ENCODE results near the gene TNFAIP8L2. TPM values are rescaled to one million over a fixed set of nuclear protein-coding genes. Genes with fewer than 3 reads are reported as not detected.

The TNFAIP8L2 gene
- not detected in 2 replicates for total RNA-seq

DNA sequence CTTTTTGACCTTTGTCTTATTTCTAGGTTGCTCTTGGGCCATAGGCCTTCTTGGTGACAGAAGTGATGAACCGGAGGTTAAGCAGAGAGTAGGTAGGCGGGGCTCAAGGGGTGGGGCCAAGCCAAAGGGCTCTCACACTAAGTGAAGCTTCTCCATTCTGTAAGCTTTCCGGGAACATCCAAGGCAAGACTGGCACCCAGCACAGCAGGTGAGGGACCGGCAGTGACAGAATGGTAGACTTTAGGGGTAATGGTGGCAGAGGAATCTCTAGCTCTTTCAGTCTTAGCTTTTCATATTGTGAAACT is at the start of gene TNFAIP8L2:
Gene TNFAIP8L2 (plus strand): TSS at position 135 of the 305 bp plus-strand sequence. CDS start 2,049 bp downstream, outside the sequence.

DNA sequence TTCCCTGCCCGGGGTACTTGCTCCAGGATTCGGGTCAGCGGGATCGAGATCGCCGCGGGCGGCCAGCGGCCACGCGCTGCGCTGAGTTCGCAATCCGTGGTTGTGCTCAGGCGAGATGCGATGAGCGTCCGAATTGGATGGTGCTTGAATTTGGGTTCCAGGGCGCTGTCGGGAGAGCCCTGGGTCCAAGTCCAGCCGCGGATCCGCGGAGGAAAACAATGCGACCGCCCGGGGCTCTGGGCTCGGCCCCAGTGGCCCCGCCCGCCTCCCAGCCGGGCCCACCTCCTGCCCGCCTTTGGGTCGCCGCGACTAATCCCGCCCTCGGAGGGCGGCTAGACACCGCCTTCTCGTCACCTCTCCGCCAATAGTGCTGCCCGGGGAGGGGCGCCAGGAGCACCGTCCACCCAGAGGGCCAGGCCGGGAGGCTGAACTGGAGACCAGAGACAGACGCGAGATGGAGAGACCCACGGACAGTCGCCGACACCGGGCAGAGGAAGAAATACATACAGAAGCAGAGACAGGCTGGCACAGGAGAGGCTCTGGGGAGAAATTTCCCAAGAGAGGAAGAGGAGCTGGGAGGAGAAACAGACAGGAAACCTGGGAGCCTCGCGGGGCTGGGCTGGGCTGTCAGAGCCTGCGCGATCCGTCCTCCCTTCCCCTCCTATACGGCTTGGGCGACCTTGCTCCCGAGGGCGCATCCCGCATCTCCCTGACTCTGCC is 9.9 kb upstream of the TNFAIP8L2 start, which contains the start of gene SEMA6C:
Gene SEMA6C (minus strand): TSS at position 220 of the 720 bp plus-strand sequence. CDS start 4,010 bp downstream, outside the sequence.

DNA sequence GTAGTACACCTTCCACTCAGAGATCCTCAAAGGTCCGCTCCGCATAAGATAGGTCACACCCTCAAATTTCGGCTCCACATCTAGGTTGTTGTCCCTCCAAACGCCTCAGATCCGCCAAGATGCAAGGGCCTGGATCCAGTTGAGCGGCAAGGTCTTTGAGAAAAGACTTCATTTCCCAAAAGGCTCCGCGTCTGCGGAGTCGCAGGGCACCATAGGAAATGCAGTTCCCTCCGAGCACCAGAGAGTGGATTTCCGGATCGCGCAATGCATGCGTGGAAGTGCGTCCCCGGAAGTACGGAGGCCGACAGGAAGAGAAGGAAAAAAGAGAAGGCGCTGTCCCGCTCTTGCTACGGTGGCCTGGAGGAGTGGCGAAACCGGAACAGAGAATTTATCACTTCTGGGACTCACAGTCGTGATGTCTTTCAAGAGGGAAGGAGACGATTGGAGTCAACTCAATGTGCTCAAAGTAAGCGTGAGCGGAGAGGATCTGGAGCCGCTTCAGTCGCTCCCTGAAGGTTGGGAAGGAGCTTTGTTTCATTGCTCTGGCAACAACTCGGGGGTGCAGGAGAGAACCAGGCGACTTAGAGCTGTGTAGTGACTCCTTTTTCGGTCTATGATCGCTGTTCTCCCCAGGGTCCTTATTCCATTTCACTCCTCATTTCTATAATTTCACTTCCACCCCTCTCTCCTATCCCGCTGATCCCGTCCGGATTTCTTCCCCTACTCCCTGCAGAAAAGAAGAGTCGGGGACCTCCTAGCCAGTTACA is 9.5 kb downstream of the TNFAIP8L2 start, which contains the start of the genes LYSMD1 and SCNM1:
Gene LYSMD1 (minus strand): TSS at position 165 of the 767 bp plus-strand sequence. CDS start 644 bp downstream, outside the sequence.
Gene SCNM1 (plus strand): TSS at position 407 of the 767 bp plus-strand sequence. CDS start 9 bp downstream, at position 416.

DNA sequence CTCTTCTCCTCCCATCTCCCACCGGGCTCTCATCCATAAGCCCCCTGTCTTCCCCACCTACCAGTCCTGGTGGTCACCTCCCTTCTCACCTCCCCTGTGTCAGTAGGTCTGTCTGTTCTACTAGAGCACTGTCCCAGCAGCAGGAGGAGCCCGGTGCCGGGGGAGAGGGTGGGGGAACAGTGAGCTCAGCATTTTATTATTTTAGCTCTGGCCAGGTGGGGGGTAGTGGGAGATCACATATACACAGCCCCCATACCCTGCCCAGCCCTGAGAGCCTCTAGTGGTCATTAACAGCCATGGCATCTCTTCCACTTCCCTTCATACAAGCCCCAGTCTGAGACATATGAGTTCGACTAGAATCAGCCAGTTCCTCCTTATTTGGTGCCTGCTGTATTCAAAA is 19.4 kb downstream of the TNFAIP8L2 start, which contains the start of gene TMOD4:
Gene TMOD4 (minus strand): TSS at position 119 of the 400 bp plus-strand sequence. CDS start 1,106 bp downstream, outside the sequence.

DNA sequence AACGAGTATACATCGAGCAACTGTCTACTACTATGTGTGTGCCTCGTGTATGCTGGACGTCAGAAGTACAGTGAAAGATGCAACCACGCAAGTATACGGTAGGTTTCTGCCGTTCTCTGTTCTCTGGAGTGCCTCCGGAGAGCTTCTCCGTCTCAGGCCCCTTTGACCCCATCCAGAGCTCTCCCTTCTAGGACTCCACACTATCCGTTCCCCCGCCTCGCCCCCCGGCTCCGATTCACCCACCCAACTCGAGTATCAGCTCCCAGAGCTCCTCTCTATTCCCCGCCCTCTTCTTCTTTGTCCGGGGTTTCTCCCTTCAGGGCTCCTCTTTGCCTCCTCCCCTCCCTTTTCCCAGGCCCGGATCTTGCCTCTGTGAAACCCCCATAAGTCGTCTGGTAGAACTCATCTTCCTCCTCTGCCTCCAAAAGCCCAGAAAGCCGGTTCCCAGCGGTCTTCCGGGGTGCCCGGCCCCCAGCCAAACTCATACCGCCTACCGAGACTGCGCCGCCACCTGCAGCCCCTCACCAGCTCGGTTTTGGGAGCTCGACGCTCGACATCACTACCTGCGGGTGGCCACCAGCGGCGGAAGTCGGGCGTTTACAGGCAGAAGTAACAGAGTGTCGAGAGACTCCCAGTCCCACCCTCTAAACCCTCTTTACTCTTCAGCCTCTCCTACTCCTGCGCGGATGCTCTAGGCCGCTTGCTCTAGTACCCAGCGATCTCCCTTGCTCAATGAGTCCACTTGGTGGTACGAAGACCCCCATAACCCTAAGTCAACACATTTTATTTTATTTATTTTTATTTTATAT is 33.4 kb downstream of the TNFAIP8L2 start, which contains the start of gene VPS72:
Gene VPS72 (minus strand): TSS at position 561 of the 809 bp plus-strand sequence. CDS start 76 bp downstream, at position 485.

DNA sequence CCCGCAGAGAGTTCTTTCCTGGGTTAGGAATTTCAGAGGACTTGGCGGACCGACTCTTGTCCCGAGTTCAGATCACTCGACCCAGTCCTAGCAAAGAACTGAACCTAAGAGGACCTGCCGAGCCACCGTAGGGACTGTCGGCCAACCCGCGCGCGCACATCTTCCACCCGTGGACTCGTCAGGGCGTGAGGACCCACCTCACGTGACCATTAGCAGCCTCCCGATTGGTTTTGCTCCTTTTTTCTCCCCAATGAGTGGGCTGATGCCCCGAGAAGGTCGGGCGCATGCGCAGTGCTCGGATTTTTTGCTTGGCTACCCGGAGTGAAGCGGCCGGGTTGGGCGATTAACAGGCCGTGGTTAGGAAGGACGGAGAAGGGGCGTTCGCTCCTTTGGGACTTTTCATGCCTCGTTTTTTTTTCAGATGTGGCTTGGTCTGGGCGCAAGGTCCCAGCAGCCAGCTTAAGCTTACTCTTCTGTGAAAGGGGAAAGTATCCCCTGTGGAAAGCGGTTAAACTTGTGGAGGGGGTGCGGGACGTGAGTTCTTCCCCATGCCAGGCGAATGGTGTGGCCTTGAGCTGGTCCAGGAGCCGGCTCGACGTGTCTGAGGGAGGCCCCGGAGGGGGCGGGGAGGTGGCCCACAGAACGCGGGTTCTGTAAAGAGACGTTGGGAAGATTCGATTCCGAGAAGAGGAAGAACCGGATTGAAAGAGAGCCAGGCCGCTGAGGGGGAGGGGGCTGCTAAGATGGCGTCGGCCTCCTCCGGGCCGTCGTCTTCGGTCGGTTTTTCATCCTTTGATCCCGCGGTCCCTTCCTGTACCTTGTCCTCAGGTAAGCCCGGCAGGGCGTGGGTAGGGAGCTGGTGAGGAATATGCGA is 42.0 kb downstream of the TNFAIP8L2 start, which contains the start of gene PIP5K1A:
Gene PIP5K1A (plus strand): TSS at position 299 of the 874 bp plus-strand sequence. CDS start 445 bp downstream, at position 744.

Other genes with a start within 250 kb of the TNFAIP8L2 start
- gene SETDB1, start 230.3 kb upstream of the TNFAIP8L2 start, total RNA-seq: 15.1 and 16.7 TPM in 2 replicates
- 113 and 140 TPM in 2 replicates for gene CERS2, start 181.8 kb upstream of the TNFAIP8L2 start, total RNA-seq
- gene ANXA9, start 174.4 kb upstream of the TNFAIP8L2 start, total RNA-seq: 1.2 and 1.4 TPM in 2 replicates
- 12.9 and 17.9 TPM in 2 replicates for gene MINDY1, start 149.7 kb upstream of the TNFAIP8L2 start, total RNA-seq
- gene PRUNE1, start 148.2 kb upstream of the TNFAIP8L2 start, total RNA-seq: 4.4 and 6.6 TPM in 2 replicates
- gene BNIPL, start 120.1 kb upstream of the TNFAIP8L2 start, total RNA-seq: not detected in 2 replicates
- 1.9 and 2.6 TPM in 2 replicates for gene C1orf56, start 108.9 kb upstream of the TNFAIP8L2 start, total RNA-seq
- 34.0 and 42.4 TPM in 2 replicates for gene CDC42SE1, start 97.0 kb upstream of the TNFAIP8L2 start, total RNA-seq
- 11.5 and 13.5 TPM in 2 replicates for gene MLLT11, start 96.3 kb upstream of the TNFAIP8L2 start, total RNA-seq
- gene GABPB2, start 85.9 kb upstream of the TNFAIP8L2 start, total RNA-seq: 11.9 and 14.4 TPM in 2 replicates
- 1.4 and 3.4 TPM in 2 replicates for gene SEMA6C, start 10.0 kb upstream of the TNFAIP8L2 start, total RNA-seq
- gene LYSMD1, start 9.3 kb downstream of the TNFAIP8L2 start, total RNA-seq: 4.9 and 8.3 TPM in 2 replicates
- 18.6 and 29.1 TPM in 2 replicates for gene SCNM1, start 9.5 kb downstream of the TNFAIP8L2 start, total RNA-seq
- not detected in 2 replicates for gene TMOD4, start 19.3 kb downstream of the TNFAIP8L2 start, total RNA-seq
- 47.3 and 58.8 TPM in 2 replicates for gene VPS72, start 33.5 kb downstream of the TNFAIP8L2 start, total RNA-seq
- gene PIP5K1A, start 41.9 kb downstream of the TNFAIP8L2 start, total RNA-seq: 55.3 and 69.5 TPM in 2 replicates
- gene PSMD4, start 98.1 kb downstream of the TNFAIP8L2 start, total RNA-seq: 235 and 269 TPM in 2 replicates
- gene ZNF687, start 125.7 kb downstream of the TNFAIP8L2 start, total RNA-seq: 15.1 and 24.5 TPM in 2 replicates
- gene PI4KB, start 170.8 kb downstream of the TNFAIP8L2 start, total RNA-seq: 78.7 and 82.9 TPM in 2 replicates
- 49.0 and 49.4 TPM in 2 replicates for gene RFX5, start 190.6 kb downstream of the TNFAIP8L2 start, total RNA-seq
- 49.6 and 53.0 TPM in 2 replicates for gene SELENBP1, start 216.1 kb downstream of the TNFAIP8L2 start, total RNA-seq
- 401 and 482 TPM in 2 replicates for gene PSMB4, start 242.9 kb downstream of the TNFAIP8L2 start, total RNA-seq

Data from myometrial cell (primary cell).